ENCODE data around the gene PSMB3.
"Not testable (repeated sequence)": the region's sequence is repeated elsewhere in the genome, so short reads cannot be mapped to it uniquely, and the experiment has no call there.

The PSMB3 gene

DNA sequence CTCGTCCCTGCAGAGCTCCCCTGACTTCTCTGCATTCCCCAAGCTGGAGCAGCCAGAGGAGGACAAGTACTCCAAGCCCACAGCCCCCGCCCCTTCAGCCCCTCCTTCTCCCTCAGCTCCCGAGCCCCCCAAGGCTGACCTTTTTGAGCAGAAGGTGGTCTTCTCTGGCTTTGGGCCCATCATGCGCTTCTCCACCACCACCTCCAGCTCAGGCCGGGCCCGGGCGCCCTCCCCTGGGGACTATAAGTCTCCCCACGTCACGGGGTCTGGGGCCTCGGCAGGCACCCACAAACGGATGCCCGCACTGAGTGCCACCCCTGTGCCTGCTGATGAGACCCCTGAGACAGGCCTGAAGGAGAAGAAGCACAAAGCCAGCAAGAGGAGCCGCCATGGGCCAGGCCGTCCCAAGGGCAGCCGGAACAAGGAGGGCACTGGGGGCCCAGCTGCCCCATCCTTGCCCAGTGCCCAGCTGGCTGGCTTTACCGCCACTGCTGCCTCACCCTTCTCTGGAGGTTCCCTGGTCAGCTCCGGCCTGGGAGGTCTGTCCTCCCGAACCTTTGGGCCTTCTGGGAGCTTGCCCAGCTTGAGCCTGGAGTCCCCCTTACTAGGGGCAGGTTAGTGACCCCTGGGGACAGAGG, 36.1 kb upstream of the PSMB3 start:
- no peak for DNase-seq

DNA sequence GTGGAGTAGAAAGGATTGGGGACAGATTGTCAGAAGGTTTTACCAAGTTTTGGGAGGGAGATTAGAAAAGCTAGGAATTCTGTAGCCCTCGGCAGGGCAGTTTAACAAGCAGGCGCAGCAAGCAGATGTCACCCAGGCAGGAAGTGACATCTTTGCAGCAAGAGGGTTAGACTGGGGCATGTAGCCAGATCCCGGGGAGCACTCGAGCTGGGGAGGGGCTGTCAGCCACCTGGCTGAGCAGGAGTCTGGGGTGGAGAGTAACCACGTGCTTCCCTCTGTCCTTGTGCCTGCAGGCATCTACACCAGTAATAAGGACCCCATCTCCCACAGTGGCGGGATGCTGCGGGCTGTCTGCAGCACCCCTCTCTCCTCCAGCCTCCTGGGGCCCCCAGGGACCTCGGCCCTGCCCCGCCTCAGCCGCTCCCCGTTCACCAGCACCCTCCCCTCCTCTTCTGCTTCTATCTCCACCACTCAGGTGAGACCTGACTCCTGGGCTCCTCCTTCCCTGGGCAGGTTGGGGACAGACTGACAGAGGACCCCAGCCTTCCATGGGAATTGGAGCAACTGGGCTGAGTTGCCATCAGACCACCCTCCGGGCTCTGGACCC, 35.3 kb upstream of the PSMB3 start:
- no peak for DNase-seq

DNA sequence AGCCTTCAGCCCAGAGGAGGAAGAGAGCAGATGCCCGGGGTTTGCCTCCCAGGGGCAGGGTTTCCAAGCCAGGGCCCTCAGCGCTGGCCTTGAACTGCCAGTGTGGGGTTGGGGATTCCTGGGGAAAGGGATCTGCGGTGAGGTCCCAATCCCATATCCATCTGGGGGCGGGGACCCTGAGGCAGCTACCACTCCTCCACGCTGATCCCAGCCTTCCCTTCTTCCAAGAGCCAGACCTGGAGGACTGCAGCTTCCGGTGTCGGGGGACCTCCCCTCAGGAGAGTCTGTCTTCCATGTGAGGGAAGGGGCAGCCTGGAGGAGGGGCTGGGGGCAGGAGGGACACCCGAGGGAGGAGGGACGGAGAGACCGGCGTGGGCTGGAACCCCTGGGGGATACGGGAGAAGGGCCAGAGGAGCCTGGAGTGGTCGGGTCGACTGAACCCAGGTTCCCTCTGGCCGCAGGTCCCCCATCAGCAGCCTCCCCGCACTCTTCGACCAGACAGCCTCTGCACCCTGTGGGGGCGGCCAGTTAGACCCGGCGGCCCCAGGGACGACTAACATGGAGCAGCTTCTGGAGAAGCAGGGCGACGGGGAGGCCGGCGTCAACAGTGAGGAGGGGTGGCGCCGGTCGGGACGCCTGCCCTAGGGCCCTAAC, 33.1 kb upstream of the PSMB3 start:
- no peak for DNase-seq

DNA sequence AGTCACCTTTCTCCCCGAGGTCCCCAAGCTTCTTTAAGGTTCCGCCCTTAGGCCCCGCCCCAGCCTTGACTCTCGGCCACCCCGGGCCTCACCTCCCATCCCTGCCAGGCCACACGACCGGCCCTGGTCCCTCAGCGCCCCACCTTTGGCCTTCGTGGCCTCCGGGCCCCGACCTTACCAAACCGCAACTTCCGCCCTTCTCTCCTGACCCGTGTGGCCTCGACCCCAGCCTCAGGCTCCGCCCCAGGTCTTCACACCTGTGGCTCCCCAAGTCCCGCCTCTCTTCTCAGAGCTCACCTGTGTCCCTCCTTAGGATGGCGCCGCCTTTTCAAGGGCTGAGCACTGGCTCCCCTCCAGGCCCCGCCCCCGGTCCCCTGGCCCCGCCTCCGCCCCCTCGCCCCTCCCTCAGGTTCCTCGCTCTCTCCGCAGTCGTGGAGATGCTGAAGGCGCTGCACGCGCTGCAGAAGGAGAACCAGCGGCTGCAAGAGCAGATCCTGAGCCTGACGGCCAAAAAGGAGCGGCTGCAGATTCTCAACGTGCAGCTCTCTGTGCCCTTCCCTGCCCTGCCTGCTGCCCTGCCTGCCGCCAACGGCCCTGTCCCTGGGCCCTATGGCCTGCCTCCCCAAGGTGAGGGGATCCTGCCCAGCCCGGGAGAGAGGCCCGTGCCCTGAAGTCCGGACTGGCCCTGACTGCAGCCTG, 32.4 kb upstream of the PSMB3 start:
- no peak for DNase-seq

DNA sequence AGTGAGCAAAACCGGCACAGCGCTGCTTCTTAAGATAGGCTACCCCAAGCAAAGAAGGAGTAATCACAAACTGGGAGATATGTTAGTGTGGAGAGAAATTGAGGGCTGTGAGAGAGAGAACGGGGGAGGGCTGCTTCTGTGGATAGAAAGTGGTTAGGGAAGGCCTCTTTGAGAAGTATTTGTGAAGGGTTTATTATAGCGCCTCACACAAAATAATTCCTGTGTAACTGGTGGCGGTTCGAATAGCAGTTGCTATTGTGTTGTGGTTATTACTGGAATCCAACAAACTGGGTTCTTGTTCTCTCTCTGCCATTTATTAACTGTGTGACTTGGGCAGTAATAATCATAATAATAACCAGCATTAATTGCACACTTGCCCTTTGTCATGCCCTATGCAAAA, 31.6 kb upstream of the PSMB3 start:
- DNase-seq, result no peak

DNA sequence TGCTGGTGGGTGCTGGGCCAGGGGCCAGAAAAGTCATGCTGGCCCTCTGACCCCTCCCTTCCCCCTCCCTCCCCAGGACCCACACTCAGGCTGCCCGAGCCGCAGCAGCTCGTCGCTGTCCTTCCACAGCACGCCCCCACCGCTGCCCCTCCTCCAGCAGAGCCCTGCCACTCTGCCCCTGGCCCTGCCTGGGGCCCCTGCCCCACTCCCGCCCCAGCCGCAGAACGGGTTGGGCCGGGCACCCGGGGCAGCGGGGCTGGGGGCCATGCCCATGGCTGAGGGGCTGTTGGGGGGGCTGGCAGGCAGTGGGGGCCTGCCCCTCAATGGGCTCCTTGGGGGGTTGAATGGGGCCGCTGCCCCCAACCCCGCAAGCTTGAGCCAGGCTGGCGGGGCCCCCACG, 30.7 kb upstream of the PSMB3 start:
- no peak for DNase-seq

DNA sequence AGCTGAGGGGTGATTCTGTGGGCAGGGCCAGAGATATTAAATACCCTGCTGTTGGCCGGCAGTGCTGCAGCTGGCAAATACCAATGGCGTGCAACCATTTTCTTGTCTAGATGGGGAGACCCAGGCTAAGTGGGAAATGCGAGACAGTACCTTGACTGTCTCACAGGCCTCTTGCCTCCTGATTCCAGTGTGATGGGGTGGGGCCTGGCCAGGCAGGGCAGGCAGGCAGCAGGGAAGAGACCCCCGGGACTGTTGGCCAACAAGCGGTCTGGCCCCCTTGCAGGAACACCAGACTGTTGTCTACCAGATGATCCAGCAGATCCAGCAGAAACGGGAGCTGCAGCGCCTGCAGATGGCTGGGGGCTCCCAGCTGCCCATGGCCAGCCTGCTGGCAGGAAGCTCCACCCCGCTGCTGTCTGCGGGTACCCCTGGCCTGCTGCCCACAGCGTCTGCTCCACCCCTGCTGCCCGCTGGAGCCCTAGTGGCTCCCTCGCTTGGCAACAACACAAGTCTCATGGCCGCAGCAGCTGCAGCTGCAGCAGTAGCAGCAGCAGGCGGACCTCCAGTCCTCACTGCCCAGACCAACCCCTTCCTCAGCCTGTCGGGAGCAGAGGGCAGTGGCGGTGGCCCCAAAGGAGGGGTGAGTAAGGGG, 28.1 kb upstream of the PSMB3 start:
- no peak for DNase-seq

DNA sequence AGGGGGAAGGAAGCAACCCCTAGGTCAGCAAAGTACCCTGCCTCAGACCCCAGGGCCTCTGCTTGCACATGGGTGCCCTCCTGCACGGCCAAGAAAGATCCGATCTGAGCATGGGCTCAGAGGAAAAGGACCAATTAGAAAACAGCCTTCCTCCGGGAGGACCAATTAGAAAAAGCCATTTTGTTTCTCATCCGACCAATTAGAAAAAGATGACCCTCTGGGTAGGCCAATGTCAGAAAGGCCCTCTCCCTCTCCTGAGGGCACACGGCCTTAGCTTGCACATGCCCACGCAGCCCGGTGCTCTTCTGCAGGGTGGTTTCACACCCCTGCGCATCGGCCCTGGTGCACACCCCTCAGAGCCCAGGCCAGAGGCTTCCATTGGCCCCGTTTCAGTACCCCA, 27.5 kb upstream of the PSMB3 start:
- no peak for DNase-seq

DNA sequence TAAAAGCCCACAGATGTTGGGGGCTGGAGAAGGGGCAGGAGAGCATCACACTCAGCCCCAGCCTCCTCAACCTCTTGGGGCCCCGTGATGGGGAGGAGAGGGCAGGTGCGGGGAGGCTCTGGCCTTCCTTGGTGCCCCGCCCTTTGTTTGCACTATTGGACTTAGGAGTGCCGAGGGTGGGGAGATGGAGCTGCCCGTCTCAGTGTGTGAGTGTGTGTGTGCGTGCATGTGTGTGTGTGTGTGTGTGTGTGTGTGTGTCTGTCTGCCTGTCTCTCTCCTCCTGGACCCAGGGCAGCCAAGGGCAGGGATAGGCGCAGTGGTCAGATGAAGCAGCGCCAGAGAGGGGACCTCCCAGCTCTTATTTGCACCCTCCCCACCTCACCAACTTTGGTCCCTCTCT, 26.4 kb upstream of the PSMB3 start:
- not testable (repeated sequence) for DNase-seq

DNA sequence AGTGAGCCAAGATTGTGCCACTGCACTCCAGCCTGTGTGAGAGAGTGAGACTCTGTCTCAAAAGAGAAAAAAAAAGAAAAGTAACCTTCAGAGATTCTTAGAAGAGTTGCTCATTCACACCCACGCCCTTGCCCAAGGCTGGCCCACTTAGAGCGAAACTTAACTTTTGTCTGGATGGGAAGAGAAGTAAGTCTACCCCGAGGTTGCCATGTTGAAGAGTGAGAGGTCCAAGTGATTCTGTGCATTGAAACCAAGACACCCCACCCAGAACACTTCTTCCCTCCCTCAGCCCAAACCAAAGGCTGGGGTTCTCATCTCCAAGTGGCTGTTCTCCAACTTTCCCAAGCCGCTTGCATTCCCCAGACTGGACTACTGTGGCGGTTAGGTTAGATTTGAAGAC, 24.8 kb upstream of the PSMB3 start:
- peak; percentile 77 to 82 for DNase-seq

DNA sequence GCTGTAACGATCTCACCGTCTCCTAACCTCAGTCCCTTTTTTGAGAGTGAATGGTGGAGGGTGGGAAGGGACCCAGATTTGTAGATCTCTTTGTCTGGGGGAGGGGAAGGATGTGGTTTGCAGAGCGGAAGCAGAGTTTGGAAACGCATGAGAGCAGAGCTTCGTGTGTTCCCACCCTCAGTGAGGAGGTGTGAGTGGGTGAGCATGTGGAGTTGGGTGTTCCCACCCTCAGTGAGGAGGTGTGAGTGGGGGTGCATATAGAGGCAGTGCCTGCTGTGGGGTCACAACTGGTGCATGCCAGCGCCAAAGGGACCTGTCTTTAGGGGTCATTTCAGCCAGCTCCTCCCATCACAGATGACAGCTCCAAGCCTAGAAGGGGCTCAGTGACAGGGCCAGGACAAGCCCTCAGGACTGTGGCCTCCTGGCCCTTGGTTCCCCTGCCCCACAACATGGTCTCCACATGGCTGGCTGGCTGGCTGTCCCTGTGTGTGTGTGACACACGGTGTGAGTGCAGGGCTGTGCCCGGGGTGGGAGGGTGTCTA, 24.2 kb upstream of the PSMB3 start:
- peak; percentile 66 to 75 for DNase-seq

DNA sequence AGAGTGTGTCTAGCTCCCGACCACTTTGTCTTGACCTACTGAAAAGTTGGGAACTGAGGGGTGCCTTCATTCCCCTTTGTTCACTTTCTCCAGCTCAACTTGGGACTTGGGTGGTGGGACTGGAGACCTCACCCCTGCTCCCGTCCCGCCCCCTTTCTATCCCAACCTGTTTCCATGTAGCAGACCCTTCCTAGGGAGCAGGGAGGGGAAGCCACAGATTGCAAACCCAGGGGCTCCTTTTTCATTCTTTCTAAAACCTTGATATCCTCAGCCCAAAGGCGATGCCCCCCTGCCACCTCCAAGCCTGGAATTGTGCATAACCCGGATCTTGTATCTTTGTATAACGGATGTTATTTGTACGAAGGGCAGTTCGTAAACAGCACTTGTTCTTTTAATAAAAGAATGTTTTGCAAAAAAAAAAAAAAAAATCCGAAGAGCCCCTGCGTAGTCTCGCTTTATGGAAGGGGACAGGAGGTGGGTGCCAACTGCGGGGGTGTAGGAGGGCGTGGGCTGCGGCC, 23.1 kb upstream of the PSMB3 start:
- no peak for DNase-seq

DNA sequence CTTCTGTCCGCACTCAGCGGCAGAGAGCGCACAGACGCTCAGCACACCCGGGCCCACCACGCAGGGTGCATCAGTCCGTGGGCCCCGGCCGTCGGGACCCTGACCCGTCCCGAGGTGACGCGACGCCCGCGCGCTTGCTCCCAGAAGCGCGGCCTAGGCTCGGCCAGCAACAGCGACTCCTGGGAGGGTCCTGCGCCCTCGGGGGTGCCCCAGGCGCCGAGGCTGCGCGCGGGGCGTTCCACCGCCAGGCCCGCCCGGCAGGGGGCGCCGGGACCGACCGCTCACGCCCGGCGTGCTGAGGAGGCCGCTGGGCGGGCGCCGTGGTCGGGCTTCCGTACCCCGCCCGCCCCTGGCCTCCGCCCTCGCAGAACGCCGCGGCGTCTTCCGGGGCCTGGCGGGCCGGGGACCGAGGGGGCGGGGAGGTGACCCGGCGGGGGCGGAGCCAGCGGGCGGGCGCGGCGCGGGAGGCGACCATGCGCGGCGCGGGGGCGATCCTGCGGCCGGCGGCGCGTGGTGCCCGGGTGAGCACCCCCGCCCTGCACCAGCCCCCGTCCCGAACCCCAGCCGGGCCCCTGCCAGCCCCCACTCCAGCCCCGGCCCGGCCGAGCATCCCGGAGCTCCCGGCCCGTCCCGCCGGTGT, 22.5 kb upstream of the PSMB3 start, which contains the start of gene CISD3:
Gene CISD3, plus strand, starts transcription at position 456 of the 640 bp plus-strand sequence. Its CDS starts 18 bp downstream, at position 474.
- peak; percentile 74 to 78 for DNase-seq

DNA sequence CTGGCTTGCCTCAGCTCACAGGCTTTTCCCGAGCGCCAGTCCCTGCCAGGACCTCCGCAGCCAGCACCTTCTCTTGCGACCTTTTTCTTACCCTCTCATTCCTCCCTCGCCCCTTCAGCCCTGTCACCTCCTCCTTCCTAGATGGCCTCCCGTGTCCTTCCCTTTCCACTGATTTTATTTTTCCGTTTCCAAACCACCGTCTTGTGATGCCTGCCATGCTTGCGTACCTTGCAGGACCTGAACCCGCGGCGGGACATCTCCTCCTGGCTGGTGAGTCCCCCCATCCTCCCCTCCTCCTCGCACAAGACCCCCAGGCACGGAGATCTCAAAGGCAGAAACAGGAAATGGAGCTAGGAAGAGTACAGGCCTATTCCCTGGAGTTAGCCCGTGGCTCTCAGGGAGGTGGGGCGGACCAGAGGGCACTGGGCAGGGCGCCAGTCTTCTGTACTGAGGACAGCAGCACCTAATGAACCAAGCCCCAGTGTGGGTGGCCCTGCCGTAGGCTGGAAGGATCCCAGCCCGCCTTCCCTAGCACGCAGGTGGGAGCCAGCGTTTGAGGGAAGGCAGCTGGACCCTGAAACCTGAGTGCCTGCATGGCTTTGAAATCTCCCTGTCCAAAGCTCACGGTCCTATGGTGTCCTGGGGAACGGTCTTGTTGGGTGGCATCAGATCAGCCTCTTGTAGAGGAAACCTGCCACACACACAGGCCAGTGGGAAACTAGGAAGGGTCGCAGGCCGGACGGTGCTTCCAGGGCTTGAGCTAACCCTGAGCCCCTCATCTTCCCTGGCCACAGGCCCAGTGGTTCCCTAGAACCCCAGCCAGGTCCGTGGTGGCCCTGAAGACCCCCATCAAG, 21.8 kb upstream of the PSMB3 start:
- DNase-seq, result no peak

DNA sequence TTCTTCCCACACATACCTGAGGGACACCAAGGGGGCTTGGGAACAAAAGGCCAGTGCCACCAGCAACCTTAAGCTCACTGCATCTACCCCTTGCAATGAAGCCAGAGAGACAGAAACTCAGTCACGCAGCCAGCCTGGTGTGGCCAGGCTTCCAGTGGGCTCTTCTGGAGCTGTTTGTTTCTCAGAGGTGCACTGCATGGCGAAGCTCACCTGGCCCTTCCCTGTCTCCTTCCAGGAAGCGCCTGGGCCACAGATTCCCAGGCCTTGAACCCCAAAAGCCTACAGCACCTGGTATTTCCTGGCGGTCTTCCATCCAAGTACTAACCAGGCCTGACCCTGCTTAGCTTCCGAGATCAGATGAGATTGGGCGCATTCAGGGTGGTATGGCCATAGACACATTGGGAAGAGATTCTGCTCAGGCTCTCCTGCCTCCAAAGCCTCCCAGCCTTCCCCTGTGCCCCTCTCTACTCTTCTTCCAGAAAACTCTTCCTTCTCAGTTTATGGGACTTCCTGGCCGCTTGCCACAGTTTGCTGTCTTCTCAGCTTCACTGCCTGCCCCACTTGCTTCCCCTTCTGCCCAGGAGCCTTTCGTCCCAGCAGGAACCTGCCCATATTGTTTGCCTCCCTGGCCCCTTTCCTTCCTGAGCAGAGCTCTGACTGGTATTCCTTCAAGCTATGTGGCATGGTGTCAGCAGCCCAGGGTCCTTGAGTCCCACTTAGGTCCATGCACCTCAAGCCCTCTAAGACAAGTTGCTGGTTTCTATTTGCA, 20.8 kb upstream of the PSMB3 start:
- DNase-seq, result no peak

DNA sequence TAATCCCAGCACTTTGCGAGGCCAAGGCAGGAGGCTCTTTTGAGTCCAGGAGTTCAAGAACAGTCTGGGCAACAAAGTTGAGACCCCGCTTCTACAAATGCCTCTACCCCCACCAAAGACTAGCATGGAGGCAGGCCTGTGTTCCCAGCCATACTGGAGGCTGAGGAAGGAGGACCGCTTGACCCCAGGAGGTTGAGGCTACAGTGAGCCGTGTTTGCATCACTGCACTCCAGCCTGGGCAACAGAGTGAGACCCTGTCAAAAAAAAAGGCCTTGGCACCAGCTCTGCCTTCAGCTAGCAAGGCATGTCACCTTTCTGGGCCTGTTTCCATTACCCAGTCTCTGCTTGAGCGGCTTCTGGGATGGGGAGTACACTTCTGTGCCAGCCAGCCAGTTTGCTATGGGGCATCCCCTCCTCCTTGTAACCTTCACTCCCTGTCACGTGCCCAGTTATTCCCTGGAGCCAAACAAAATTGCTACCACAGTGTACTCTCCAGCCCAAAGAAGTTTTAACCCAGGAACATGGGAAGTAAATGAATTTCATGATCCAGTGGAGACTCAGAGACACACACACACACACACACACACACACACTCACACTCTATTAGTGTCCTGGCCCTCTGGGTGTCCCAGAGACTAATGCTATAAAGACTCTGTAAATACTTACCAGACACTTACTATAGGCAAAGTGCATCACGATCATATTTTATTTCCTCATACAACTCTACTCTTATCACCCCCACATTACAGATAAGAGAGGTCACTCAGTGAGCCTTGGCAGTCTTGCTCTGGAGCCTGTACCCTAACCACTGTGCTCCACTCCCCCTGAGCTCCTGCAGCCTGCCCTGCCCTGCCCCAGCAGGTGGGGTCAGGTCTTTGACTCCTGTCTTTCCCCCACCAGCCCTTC, 19.9 kb upstream of the PSMB3 start:
- DNase-seq, result no peak

DNA sequence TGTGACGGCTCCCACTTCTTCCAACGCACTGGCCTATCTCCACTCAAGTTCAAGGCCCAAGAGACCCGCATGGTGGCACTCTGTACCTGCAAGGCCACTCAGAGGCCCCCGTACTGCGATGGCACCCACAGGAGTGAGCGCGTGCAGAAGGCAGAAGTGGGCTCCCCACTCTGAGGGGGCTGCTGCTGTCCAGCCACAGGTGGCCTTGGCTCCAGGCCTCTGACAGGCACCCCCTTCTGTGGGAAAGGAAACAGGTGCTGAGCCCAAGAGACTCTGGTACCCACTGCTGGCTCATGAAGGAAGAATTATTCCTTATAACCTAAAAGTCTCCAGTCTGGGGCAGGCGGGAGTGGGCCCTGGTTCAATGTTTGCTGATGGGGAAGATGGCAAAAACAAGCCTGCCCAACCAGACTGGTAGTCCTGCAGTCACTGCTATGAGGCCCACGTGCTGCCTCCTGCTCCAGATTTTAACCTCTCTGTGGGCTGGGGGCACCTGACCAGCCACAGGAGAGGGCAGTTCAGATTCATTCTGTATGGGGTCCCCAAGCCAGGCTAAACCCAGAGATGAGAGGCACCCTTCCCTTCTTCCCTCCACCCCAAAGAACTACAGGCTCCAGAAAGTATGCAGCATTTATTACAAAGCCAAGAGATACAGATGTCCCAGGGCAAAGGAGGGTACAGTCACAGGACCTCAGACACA, 19.1 kb upstream of the PSMB3 start:
- no peak for DNase-seq
